Urinary bladder (tissue), 4 donors: Measurements from ENCODE around the gene DEDD2. TPM values are rescaled to one million over a fixed set of nuclear protein-coding genes. Genes with fewer than 3 reads are reported as not detected.
"Not testable (repeated sequence)": the region's sequence is repeated elsewhere in the genome, so short reads cannot be mapped to it uniquely, and the experiment has no call there.

Source experiments
- DNase-seq: peaks from one replicate; pipeline ENCODE4 v3.0.0-alpha.2; 2015; ENCODE audit errors: extremely low spot score
- H3K27ac ChIP-seq: one replicate; pipeline ENCODE4 v1.5.1; 2013; ENCODE audit warnings: low read depth, mild to moderate bottlenecking, moderate library complexity
- H3K36me3 ChIP-seq: one replicate; pipeline ENCODE4 v1.6.1; 2013; ENCODE audit warnings: mild to moderate bottlenecking, moderate library complexity; ENCODE audit not compliant: insufficient read depth
- H3K4me1 ChIP-seq: one replicate; pipeline ENCODE4 v1.6.1; 2013; ENCODE audit warnings: mild to moderate bottlenecking, moderate library complexity; ENCODE audit not compliant: insufficient read depth
- H3K4me3 ChIP-seq: one replicate; pipeline ENCODE4 v1.5.1; 2013; ENCODE audit warnings: low read depth, low read length
- WGBS: extraction: QIAGEN DNeasy Blood & Tissue Kit; methylation state at CpG from one replicate; pipeline ENCODE4 v1.1.7; 2013; 5-methylcytosine and 5-hydroxymethylcytosine counted together
- polyA plus RNA-seq: library from polyadenylated mRNA; stranded (reverse); fragments of 200-250 nt; gene quantifications from one replicate; pipeline ENCODE4 v1.2.3, GENCODE V29; 2013
- total RNA-seq: library from RNA; depleted of rRNA; stranded (reverse); fragments of >200 nt; gene quantifications from one replicate; pipeline ENCODE4 v1.2.3, GENCODE V29; 2014
- donor health status: healthy with polysubstance abuse.
- donor health status: healthy.

DEDD2 gene
- total RNA-seq (15.5 TPM), polyA plus RNA-seq (29.5 TPM)

- peak; percentile 86 for DNase-seq
- 17% methylated on average over 57 of the region's 57 CpGs for WGBS
- H3K27ac ChIP-seq, result peak within 1 kb of the TSS; percentile 88
- no peaks in the 10 kb centered on the region for H3K36me3 ChIP-seq
- peak within 1 kb of the TSS; percentile 93 for H3K4me3 ChIP-seq
- H3K4me1 ChIP-seq, result peaks cover 6% of the 10 kb centered on the region
Observed at GRCh38 chr19:42217520-42218437, at the start of gene DEDD2. Gene DEDD2 (minus strand): TSS chr19:42217677. CDS start chr19:42217007, 670 bp downstream.

GRCh38 chr19:42266928-42267603 is 49.6 kb upstream of the DEDD2 start:
- not testable (repeated sequence) for H3K36me3 ChIP-seq, DNase-seq, H3K27ac ChIP-seq, H3K4me1 ChIP-seq, H3K4me3 ChIP-seq
- 91% methylated on average over 25 of the region's 25 CpGs for WGBS

DNA sequence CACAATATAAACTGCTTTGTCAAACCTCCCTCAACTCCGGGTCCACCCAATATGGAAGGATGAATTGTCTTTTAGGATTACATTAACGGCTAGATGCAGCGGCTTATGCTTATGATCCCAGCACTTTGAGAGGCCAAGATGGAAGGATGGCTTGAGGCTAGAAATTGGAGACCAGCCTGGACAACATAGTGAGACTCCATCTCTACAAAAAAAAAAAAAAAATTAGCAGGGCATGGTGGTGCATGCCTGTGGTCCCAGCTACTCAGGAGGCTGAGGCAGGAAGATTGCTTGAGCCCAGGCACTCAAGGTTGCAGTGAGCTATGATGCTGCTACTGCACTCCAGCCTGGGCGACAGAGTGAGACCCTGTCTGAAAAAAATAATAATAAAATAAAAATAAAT is 48.6 kb upstream of the DEDD2 start:
- not testable (repeated sequence) for DNase-seq, H3K36me3 ChIP-seq, H3K4me1 ChIP-seq, H3K4me3 ChIP-seq, H3K27ac ChIP-seq
- WGBS, result 92% methylated on average over 4 of the region's 4 CpGs

DNA sequence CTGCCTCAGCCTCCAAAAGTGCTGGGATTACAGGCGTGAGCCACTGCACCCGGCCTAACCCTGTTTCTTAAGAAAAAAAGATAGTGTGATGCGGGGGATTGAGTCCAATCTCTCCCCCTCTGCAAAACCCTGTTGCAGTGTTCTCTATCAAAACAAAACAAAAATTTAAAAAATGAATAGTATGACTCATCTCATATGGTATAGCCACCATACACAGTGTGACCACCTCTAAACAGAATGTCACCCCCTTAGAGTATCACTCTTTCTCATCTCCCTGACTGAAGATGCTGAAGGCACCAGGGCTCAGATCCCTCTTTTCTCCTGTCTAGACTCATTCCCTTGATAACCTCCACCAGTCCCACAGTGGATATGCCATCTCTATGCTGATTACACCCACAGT is 44.3 kb upstream of the DEDD2 start:
- Histone ChIP-seq H3K36me3 (no peaks in the 10 kb centered on the region), H3K4me3 (no peak overlapping the region), H3K4me1 (no peaks in the 10 kb centered on the region), H3K27ac (no peak overlapping the region)
- DNase-seq, result no peak
- WGBS, result 83% methylated on average over 3 of the region's 3 CpGs

- H3K27ac ChIP-seq, H3K36me3 ChIP-seq, H3K4me3 ChIP-seq, DNase-seq, H3K4me1 ChIP-seq: not testable (repeated sequence)
- 88% methylated on average over 3 of the region's 3 CpGs for WGBS
Observed at GRCh38 chr19:42257842-42258241, 40.4 kb upstream of the DEDD2 start.

GRCh38 chr19:42255766-42256745 is 38.6 kb upstream of the DEDD2 start:
- WGBS, result 4% methylated on average over 38 of the region's 38 CpGs
- H3K4me3 ChIP-seq, result peak overlapping the region; percentile 94
- peak overlapping the region; percentile 83 for H3K27ac ChIP-seq
- DNase-seq, result no peak
- H3K36me3 ChIP-seq, result no peaks in the 10 kb centered on the region
- peaks cover 2% of the 10 kb centered on the region for H3K4me1 ChIP-seq

DNA sequence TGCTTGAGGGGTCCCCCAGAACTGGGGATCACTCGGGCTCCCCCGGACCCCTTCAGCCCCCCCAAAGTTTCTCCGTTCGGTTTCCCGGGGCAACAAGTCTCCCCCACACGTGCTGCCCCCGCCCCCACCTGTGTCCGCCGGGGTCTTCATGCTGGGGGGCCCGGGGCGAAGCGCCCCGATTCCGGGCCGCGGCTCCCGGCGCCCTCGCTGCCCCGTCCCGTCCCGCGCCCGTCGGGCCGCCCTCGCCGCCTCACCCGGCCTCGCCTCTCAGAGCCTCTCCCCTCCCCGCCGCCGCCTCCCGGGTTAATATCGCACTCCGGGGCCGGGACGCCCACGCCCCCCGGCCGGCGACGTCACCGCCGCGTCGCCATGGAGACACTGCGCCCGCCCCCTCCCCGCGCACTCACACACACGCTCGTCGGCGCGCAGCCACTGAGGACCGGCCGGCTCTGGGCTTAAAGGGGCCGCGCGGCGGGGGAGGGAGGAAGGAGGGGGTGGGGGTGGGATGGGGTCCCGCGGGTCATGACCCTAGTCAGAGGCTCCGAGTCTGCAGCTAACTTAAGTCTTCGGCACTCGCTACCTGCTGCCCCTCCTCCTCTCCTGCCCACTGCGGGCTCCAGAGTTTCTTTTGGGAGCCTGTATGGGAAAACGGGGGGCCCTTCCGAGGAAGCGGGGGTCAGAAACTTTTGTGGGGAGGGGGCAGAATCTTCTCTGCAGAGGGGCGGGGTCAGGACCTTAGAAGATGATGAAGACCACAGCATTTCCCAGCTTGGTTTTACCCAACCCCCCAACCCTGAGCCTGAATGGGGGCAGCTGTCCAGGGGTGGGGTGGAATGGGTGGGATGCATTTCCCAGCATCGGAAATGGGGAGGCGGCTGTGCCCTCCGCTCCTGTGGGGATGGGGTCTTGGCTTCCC is 37.6 kb upstream of the DEDD2 start, which contains the start of gene ERF:
TSS of gene ERF (minus strand) at position 279 of the 916 bp plus-strand sequence. CDS start at position 150, 129 bp downstream.
- no peak for DNase-seq
- Histone ChIP-seq H3K4me1 (peaks cover 2% of the 10 kb centered on the region), H3K27ac (peak within 1 kb of the TSS; percentile 98), H3K36me3 (no peaks in the 10 kb centered on the region), H3K4me3 (peak within 1 kb of the TSS; percentile 94)
- WGBS, result under 1% methylated on average over 75 of the region's 75 CpGs

- no peak for DNase-seq
- H3K4me1 ChIP-seq, result peaks cover 2% of the 10 kb centered on the region
- H3K36me3 ChIP-seq, result no peaks in the 10 kb centered on the region
- WGBS, result under 1% methylated on average over 69 of the region's 70 CpGs
- H3K4me3 ChIP-seq, result peak overlapping the region; percentile 94
- H3K27ac ChIP-seq, result peak overlapping the region; percentile 98
Observed at GRCh38 chr19:42254089-42254849, 36.8 kb upstream of the DEDD2 start.

DNA sequence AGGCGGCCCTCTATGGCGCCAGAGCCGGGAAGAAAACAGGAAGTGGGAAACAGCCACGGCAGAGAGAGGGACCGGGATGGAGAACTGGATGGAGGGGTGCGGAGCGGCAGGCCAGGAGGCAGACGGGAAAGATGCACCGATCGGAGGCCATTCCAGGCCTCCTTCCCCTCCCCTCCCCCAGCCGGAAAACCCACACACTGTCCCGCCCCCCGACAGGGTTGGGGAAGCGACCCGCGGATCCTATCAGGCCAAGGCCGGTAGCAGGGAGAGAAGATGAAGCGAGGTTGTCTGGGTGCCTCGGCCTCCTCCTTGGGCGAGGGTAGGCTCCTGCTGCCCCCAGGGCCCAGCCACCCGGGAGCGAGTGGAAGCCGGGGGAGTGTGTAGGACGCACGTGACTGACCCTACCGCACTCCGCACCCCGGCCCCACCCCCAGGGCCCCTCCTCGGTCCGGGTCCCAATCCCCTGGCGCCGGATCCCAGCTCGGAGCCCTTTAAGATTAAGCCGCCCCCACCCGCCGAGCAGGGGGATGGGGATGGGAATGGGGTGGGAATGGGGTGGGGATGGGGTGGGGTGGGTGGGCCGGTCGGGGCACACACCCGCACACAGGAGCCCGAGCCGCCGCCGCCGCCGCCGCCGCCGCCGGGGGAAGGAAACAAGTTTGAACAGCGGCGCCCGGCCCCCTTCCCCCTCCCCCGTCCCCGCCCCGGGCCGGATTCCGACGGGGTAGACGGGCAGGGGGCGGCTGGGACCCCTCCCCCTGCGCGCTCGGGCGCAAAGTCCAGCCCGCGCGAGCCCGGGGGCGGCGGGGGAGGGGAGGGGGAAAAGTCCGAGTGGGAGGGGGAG is 36.0 kb upstream of the DEDD2 start:
- no peak for DNase-seq
- peak overlapping the region; percentile 98 for H3K27ac ChIP-seq
- H3K4me3 ChIP-seq, result peak overlapping the region; percentile 94
- under 1% methylated on average over 67 of the region's 71 CpGs for WGBS
- H3K4me1 ChIP-seq, result peaks cover 2% of the 10 kb centered on the region
- no peaks in the 10 kb centered on the region for H3K36me3 ChIP-seq

DNA sequence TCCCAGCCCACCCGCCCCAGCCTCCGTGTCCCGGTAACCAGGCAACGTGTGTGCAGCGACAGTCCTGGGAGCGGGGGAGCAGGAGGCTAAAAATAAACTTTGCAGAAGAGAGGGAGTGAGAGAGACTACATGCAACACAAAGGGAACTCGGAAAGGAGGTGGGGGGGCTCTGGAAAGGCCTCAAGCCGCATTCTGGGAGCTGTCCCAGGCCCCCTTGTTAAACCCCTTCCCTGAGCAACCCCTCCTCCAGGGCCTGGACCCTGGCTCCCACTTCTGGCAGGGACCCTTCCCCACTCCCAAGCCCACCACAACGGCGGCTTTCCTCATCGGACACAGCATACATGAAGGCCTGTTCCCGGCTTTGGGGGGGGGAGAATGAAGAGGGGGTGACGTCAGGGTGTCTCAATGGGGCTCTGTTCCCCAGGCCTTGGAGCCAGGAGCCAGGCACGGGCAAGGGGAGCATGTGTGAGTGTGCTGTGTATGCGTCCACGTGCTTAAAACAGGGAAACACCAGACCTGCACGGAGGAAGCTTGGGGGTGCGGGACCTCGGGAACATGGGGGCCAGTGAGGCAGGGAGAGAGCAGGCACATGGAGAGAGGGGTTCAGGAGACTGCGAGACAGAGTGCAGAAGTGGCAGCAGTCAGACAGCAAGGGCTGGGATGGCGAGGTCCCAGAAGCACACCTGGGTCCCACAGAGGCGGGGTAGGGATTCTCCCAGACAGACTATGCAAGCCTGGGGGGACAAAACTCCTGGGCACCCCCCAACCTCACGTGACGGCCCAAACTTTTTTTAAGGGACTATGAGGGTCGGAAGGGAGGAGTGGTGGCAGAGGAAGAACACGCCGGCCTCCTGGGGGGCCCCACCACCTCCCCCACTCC is 35.1 kb upstream of the DEDD2 start:
- DNase-seq, result no peak
- WGBS, result 3% methylated on average over 27 of the region's 27 CpGs
- Histone ChIP-seq H3K27ac (peak overlapping the region; percentile 98), H3K4me1 (peaks cover 2% of the 10 kb centered on the region), H3K4me3 (peak overlapping the region; percentile 94), H3K36me3 (no peaks in the 10 kb centered on the region)
